NCI-H1694 treated with DMSO at 0.1 percent for 48 hours (cell line): Measurements from ENCODE around the gene NIPBL.
"Not testable (repeated sequence)": the region's sequence is repeated elsewhere in the genome, so short reads cannot be mapped to it uniquely, and the experiment has no call there.

Source experiments
- DNase-seq: peaks from one replicate; lab custom pipeline; 2025; lab: John Stamatoyannopoulos, UW

NIPBL gene

DNA sequence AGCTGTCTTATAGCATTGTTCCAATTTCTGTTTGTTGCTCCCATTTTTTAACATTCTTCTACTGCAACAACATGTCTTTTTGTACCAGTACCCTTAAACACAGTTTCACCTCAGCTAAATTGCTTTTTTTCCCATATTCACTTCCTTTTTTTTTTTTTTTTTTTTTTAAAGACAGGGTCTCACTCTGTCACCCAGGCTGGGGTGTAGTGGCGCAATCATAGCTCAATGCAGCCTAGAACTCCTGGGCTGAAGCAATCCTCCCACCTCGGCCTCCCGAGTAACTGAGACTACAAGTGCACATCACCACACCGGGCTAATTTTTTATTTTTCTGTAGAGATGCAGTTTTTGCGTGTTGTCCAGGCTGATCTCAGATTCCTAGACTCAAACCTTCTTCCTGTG, 161.3 kb downstream of the NIPBL start:
- no peak for DNase-seq

- DNase-seq: no peak
Measured at GRCh38 chr5:37039824-37040223, 163.3 kb downstream of the NIPBL start.

- peak; percentile 5 for DNase-seq
Measured at GRCh38 chr5:37043693-37044092, 167.1 kb downstream of the NIPBL start.

GRCh38 chr5:37044120-37044519, 167.6 kb downstream of the NIPBL start:
- no peak for DNase-seq

GRCh38 chr5:37045703-37046102, 169.1 kb downstream of the NIPBL start:
- DNase-seq: no peak

- DNase-seq: no peak
Measured at GRCh38 chr5:37047947-37048346, 171.4 kb downstream of the NIPBL start.

DNA sequence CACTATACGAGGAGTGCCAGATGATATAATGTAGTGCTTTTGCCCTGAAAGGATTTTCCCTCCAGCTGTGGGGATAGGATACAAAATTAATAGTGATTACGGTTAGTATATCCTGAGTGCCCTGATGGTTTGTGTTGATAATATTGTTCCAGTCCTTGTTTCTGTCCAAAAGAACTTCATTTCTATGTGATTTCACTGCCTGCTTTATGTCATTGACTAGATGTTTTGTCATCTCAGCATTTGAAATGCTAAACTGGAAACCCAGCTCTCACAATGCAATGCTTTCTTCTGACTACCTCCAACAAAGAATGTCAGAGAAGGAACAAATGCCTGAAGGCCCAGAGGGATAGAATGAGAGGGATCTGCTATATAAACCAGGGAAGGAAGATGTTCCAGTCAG, 177.8 kb downstream of the NIPBL start:
- DNase-seq: no peak

DNA sequence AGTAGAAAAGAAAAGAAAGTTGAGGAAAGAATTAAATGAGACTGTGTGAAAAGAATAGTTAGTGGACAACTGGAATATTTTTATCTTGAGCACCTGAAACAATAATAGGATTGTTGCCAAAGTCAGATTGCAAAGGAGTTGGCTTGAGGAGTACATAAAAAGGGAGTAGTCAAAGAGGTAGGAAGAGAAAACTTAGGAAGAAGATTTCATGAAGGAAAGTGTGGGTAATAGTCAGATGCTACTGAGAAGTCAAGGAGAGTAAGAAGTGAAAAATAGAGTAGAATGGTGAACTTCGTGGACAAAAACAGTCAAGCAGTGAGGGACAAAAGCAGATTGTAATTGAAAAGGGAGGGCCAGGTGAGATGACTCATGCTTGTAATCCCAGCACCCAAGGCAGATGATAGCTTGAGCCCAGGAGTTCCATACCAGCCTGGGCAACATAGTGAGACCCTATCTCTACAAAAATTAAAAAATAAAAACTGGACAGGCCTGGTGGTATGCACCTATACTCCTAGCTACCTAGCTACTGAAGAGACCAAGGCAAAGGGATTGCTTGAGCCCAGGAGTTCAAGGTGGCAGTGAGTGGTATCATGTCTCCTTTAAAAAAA, 178.9 kb downstream of the NIPBL start:
- DNase-seq: no peak

GRCh38 chr5:37056762-37057161, 180.2 kb downstream of the NIPBL start:
- no peak for DNase-seq

- DNase-seq: no peak
Measured at GRCh38 chr5:37060030-37060429, 183.5 kb downstream of the NIPBL start.

DNA sequence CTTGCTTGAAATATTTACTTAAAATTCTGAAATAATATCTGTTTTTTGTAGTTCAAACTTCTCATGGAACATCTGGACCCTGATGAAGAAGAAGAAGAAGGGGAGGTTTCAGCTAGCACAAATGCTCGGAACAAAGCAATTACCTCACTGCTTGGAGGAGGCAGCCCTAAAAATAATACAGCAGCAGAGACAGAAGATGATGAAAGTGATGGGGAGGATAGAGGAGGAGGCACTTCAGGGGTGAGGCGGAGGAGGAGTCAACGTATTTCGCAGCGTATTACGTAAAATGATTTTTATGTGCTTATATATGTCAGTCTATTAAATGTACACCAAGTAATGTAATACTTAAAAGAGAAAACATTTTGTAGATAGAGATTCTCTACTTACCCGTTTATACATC, 187.2 kb downstream of the NIPBL start:
- DNase-seq: no peak

- DNase-seq: no peak
Measured at GRCh38 chr5:37064442-37064841, 187.9 kb downstream of the NIPBL start.

DNA sequence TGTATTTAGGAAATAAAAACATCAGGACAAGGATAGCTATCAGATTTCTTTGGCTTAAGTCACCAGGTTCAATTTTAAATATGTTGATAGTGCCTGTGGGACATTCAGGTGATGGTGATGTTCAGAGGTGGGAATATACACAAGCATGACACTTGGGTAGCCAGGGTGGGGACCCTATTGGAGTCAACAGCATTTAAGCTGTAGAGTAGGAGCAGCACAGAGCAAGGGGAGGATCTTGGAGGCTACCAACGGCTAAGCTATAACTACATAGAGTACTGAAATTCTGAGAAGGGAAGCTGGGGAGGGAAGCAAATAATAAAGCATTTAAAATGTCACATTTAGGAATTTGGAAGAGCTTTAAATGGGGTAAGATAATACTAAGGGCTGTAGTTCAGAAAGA, 194.9 kb downstream of the NIPBL start:
- DNase-seq: no peak

DNA sequence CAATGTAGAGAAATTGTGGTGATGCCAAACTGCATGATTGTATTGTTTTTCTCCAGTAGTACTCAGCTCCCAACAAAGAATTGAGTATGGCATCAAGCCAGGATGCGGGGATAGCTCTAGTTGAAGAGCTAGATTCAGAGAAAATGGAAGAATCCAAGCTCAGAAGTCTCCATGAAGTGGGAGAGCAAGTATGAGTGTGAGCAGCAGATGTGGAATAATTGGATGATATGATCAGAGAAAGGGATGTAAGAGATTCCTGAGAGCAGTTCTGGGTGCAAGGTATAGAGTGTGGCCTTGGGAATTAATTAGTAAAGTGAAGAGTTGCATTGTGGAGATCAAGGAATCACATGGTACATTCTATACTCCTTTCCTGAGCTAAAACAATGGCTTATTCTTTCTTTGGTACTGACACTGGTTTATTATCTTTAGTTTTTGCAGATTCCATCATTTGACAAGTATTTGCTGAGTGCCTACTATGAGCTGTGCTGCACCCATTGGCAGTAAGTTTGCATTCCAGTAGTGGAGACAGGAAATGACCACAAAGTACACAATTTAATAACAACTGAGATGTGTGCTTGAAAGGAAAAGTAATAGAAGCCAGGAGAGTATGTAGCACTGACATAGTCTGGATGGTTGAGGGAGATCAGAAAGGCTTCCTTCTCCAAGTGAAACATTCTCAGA, 195.5 kb downstream of the NIPBL start:
- DNase-seq: no peak

GRCh38 chr5:37075399-37075950, 198.9 kb downstream of the NIPBL start:
- no peak for DNase-seq

DNA sequence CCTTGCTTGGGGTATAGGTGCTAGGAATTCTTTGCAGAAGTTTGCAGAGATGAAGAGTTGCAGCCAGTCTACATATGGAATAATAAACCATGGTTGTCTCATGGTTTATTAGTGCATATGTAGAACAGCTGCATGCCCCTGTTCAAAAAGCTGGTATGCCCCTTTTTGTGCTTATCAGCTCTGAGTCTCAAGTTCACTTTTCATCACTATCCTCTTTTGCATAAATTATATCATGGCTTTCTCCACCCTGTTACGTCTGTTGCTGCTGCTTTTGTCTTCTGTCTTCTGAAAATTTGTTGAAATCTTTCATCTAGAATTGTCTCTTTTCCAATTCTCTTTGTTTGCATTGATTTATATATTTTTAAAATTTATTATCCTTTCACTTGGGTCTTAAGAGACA, 200.6 kb downstream of the NIPBL start:
- DNase-seq: no peak

DNA sequence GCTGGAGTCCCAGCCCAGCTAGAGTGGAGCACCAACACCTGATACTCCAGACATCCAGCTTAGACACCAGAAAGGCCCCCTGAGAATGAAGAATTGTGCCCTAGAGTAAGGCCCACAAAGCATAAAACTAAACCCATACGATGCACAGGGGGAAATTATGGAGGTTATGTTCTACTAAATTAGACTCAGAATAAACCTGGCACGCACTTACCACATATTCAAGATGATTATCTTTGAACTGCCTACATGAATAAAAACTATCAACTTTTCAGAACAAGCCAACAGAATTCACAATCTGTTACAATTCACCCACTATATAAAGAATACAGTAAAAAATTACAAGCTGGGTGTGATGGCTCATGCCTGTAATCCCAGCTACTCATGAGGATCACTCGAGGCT, 204.1 kb downstream of the NIPBL start:
- DNase-seq: no peak

DNA sequence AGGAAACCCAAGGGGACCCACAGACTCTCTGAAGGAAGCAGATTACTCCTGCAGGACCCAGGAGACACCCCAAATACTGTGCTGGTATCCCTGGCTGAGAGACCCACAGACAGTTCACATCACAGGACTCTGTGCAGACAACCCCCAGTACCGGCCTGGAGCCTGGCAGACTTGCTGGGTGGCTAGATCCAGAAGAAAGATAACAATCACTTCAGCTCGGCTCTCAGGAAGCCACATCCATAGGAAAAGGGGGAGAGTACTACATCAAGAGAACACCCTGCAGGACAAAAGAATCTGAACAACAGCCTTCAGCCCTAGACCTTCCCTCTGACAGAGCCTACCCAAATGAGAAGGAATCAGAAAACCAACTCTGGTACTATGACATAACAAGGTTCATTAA, 206.4 kb downstream of the NIPBL start:
- not testable (repeated sequence) for DNase-seq

GRCh38 chr5:37086026-37086425, 209.5 kb downstream of the NIPBL start:
- not testable (repeated sequence) for DNase-seq

- DNase-seq: no peak
Measured at GRCh38 chr5:37086466-37087173, 210.1 kb downstream of the NIPBL start.

DNA sequence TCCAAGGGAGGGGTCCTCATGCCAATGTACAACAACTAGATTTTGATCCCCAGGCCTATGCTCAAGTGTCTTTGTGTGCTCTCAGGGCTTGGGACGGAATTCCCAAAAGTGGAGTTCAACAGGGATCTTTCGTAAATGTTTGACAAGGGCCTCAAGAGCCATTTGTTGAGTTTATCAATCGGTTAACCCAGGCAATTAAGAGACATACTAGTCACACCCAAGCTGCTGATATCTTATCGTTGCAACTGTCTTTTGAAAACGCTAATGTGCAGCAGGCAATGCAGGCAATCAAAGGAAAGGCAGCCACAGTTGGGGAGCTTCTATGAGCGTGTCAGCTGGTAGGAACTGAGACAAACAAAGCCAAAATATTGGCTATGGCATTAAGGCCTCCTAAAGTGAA, 211.4 kb downstream of the NIPBL start:
- no peak for DNase-seq

DNA sequence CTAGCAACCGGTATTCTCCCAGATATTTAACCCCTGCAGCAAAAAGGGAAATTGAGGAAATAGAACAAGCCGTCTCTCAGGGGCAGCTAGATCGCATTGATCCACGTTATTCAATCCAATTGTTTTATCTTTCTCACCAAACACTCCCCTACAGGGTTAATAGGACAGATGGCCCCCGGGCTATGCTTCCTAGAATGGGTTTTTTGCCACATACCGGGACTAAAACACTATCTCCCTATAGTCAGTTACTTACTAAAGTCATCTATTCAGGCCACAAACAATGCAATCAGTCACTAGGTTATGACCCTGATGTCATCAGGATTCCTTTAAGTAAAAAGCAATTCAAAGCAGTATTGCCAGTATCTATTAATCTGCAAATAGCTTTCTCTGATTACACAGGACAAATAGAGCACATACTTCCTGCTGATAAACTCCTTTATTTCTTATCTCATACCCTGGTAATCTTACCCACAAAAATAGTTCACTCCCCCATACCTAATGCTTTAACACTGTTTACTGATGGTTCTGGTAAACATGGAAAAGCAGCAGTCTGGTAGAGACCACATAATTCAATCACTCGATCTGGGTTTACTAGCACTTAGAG, 213.7 kb downstream of the NIPBL start:
- DNase-seq: no peak

GRCh38 chr5:37090781-37091180, 214.2 kb downstream of the NIPBL start:
- no peak for DNase-seq
